ENCODE measurements around the gene DMRTC1B. TPM values are rescaled to one million over a fixed set of nuclear protein-coding genes. Genes with fewer than 3 reads are reported as not detected.

DMRTC1B gene
- total RNA-seq, 1 donor from 2014 or later: not detected

Other genes starting within 250 kb of the DMRTC1B start
- gene HDAC8, start 204.0 kb upstream of the DMRTC1B start, total RNA-seq: 18.3 TPM
- gene PHKA1, start 62.6 kb upstream of the DMRTC1B start, total RNA-seq: 17.3 TPM
- not detected for gene FAM236B, start 5.8 kb downstream of the DMRTC1B start, total RNA-seq
- gene FAM236D, start 31.3 kb downstream of the DMRTC1B start, total RNA-seq: not detected
- not detected for gene FAM236C, start 135.7 kb downstream of the DMRTC1B start, total RNA-seq
- gene FAM236A, start 161.3 kb downstream of the DMRTC1B start, total RNA-seq: not detected
- gene DMRTC1, start 166.9 kb downstream of the DMRTC1B start, total RNA-seq: not detected
- not detected for gene PABPC1L2B, start 226.0 kb downstream of the DMRTC1B start, total RNA-seq

Data from left ventricle myocardium superior (tissue), 1 donor.